WI38 (cell line): Measurements from ENCODE around the gene DEUP1.
"Not testable (repeated sequence)": the region's sequence is repeated elsewhere in the genome, so short reads cannot be mapped to it uniquely, and the experiment has no call there.

Experiments used
- H3K4me3 ChIP-seq: 2 replicates; pipeline ENCODE4 v1.5.1; 2011; ENCODE audit warnings: low read depth, mild to moderate bottlenecking, control low read depth, low read length
- TF ChIP-seq, protein P1 (sequence below): IDR thresholded peaks from 2 replicates; pipeline ENCODE4 v1.5.1; 2012; ENCODE audit warnings: low read depth, mild to moderate bottlenecking, control low read depth, low read length

The DEUP1 gene

DNA sequence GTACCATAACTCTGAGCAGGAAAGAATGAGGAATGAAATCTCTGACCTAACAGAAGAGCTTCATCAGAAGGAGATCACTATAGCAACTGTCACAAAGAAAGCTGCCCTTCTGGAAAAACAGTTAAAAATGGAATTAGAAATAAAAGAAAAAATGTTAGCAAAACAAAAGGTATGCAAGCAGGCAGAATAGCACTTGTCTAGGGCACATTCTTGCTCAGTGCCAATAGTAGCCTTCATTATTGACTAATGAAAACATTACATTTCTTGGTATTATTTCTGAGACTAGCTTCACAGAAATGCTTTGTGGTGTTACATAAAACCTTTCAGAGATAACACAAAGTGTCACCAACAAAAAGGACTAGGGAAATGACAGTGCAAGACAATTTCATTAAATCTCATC lies 63.9 kb downstream of the DEUP1 start:
- TF ChIP-seq, protein P1, sequence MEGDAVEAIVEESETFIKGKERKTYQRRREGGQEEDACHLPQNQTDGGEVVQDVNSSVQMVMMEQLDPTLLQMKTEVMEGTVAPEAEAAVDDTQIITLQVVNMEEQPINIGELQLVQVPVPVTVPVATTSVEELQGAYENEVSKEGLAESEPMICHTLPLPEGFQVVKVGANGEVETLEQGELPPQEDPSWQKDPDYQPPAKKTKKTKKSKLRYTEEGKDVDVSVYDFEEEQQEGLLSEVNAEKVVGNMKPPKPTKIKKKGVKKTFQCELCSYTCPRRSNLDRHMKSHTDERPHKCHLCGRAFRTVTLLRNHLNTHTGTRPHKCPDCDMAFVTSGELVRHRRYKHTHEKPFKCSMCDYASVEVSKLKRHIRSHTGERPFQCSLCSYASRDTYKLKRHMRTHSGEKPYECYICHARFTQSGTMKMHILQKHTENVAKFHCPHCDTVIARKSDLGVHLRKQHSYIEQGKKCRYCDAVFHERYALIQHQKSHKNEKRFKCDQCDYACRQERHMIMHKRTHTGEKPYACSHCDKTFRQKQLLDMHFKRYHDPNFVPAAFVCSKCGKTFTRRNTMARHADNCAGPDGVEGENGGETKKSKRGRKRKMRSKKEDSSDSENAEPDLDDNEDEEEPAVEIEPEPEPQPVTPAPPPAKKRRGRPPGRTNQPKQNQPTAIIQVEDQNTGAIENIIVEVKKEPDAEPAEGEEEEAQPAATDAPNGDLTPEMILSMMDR: no peak
- no peak overlapping the region for H3K4me3 ChIP-seq

DNA sequence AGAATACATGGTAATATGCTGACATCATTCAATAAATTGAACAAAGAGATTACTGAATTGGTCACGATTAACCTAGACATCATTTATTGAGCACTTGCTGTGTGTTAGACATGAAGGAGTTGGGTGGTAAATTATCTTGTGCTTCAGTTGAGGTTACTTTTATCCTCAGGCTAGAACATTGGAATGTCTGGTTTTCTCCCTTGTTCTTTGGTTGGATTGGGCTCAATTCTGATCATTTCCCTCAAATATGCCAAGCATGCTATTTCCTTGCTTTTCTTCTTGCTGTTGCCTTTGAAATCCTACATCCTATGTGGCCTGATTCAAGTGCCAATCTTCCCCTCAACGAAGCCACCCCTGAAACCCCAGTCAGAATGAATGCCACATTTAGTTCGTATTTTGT lies 65.8 kb downstream of the DEUP1 start:
- no peak overlapping the region for H3K4me3 ChIP-seq
- TF ChIP-seq, protein P1: no peak

DNA sequence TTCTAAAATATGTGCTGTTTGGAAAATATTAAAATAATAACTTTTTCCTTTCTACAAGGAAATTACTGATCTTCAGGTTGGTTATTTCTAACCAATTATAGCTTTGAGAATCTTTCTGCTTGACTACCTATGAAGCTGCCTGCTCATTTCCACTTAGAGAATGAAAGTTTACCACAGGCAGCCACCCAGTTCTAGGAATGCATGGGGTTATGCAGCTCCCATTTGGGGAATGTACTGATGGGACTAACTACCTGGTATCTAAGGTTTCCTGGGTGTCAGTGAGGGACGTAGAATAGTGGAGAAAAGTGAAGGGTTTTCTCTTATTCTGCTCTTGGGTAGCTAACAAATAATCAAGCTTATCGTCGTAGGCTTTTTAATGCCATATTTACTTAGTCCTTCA lies 73.4 kb downstream of the DEUP1 start:
- no peak overlapping the region for H3K4me3 ChIP-seq
- TF ChIP-seq, protein P1: no peak

DNA sequence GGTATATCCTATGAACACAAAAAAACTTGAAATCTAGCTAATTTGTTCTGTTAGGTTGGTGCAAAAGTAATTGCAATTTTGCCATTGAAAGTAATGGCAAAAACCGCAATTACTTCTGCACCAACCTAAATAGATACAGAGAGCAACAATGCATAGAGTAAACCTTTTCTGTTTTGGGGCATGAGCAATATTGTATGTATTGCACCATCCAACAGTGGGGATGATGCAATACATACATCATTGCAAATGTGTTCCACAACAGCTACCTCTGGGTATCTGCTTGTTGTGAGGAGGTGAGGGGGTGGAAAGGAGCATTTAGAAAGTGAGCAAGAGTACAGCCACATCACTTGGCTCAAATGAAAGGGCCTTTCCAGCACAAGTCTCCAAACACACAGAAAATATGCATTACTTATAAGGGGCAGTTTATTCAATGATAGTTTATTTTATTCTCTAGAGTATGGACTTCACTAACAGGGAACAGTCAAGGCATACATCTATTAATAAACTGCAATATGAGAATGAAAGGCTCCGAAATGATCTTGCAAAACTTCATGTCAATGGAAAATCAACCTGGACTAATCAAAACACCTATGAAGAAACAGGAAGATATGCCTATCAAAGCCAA lies 77.3 kb downstream of the DEUP1 start:
- H3K4me3 ChIP-seq: no peak overlapping the region
- TF ChIP-seq, protein P1: no peak

DNA sequence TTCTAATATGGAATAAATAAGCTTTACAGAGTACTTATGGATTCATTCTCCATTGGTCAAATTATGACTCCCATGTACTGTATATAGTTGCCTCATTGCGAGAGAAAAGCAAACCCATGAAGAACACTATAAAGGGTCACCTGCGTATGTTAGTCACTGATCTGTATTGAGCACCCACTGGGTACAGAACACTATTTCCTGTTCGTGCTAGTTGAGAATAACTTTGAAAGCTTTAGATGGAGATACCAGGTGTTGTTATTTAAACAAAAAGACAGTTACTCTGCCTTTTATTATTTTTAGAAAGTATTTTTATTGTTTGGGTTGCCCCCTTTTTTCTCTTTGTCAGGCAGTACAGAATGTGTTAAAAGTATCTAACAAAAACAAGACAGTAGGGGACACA lies 79.9 kb downstream of the DEUP1 start:
- TF ChIP-seq, protein P1: no peak

DNA sequence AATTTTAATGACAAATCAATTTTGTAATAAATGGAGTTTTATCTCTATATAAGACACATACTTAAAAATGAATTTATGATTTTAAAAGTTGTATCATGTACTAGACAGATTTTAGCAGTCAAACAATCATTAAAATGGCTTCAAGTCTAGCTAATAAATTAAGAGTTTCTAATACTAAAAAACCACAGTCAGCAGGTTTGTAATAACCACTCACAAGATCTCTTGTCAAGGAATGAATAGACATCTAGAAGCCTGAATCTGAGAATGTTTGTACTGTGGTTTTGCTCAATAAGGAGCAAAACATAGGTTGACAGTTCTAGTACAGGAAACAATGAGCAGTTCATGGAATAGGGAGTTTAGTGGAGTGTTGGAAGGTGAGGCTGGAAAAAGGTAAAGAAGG lies 81.2 kb downstream of the DEUP1 start:
- H3K4me3 ChIP-seq: no peak overlapping the region
- TF ChIP-seq, protein P1: no peak

More for the DNA sequence above, 79.9 kb downstream of the DEUP1 start:
- H3K4me3 ChIP-seq: no peak overlapping the region

DNA sequence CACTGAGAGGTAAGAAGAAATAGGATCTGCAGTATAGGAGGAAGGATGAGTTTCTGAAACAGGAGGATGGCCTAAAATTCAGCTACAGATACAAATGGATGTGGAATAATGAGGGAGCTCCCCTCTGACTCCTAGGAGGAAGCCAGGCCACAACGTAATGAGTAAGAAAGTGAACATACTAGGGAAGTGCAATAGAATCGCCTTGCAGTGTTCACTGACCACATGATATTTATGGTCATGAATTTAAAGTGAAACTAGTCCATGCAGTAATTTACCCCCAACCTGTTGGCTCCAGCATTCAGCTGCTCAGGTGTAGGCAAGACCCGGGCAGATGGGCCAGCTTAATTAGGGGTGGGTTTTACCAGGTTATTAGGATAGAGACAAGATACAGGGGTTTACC lies 101.7 kb downstream of the DEUP1 start:
- TF ChIP-seq, protein P1: no peak
- no peak overlapping the region for H3K4me3 ChIP-seq

DNA sequence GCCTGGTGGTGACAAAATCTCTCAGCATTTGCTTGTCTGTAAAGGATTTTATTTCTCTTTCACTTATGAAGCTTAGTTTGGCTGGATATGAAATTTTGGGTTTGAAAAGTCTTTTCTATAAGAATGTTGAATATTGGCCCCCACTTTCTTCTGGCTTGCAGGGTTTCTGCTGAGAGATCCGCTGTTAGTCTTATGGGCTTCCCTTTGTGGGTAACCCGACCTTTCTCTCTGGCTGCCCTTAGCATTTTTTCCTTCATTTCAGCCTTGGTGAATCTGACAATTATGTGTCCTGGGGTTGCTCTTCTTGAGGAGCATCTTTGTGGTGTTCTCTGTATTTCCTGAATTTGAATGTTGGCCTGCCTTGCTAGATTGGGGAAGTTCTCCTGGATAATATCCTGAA lies 112.7 kb downstream of the DEUP1 start:
- H3K4me3 ChIP-seq: not testable (repeated sequence)
